Neural cell (in vitro differentiated cells): Measurements from ENCODE around the gene TNS1. TPM values are rescaled to one million over a fixed set of nuclear protein-coding genes. Genes with fewer than 3 reads are reported as not detected.

Source experiments
- H2AFZ ChIP-seq: fragments of 200-600, 300-800 bp; sonication (generic), shearing (Covaris generic); 2 replicates; pipeline ENCODE4 v1.6.0; 2014; ENCODE audit warnings: low read depth, mild to moderate bottlenecking, antibody characterized with exemption, low read length, moderate library complexity
- H3F3A ChIP-seq: fragments of 200-600 bp; shearing (Covaris generic); 2 replicates; pipeline ENCODE4 v1.6.1; 2016; ENCODE audit warnings: mild to moderate bottlenecking, moderate library complexity, mixed read lengths, antibody characterized with exemption, low read length; ENCODE audit not compliant: insufficient read depth, poor library complexity, severe bottlenecking
- H3K27ac ChIP-seq: fragments of 200-600, 300-800 bp; sonication (generic), shearing (Covaris generic); 2 replicates; pipeline ENCODE4 v1.5.1; 2014; ENCODE audit warnings: mild to moderate bottlenecking, low read length, moderate library complexity
- H3K27me3 ChIP-seq: fragments of 300-800, 200-600 bp; sonication (generic), shearing (Covaris generic); 2 replicates; pipeline ENCODE4 v1.6.0; 2014; ENCODE audit warnings: mild to moderate bottlenecking, low read depth, low read length, moderate library complexity; ENCODE audit not compliant: insufficient read depth
- H3K36me3 ChIP-seq: fragments of 300-800, 200-600 bp; sonication (generic), shearing (Covaris generic); 2 replicates; pipeline ENCODE4 v1.5.1; 2014; ENCODE audit warnings: mild to moderate bottlenecking, antibody characterized with exemption, low read length, moderate library complexity; ENCODE audit not compliant: insufficient read depth
- H3K4me2 ChIP-seq: fragments of 300-800, 200-600 bp; sonication (generic), shearing (Covaris generic); 2 replicates; pipeline ENCODE4 v1.6.0; 2014; ENCODE audit warnings: mild to moderate bottlenecking, low read length
- H3K4me3 ChIP-seq: fragments of 300-800, 200-600 bp; sonication (generic), shearing (Covaris generic); 2 replicates; pipeline ENCODE4 v1.5.1; 2014; ENCODE audit warnings: mild to moderate bottlenecking, low read length, moderate library complexity
- H3K79me2 ChIP-seq: fragments of 200-600 bp; shearing (Covaris generic); replicated peaks from 2 replicates; pipeline ENCODE4 v1.6.0; 2014; ENCODE audit warnings: mild to moderate bottlenecking, low read length, moderate library complexity; ENCODE audit not compliant: insufficient read depth
- H3K9ac ChIP-seq: fragments of 300-800, 200-600 bp; sonication (generic), shearing (Covaris generic); 2 replicates; pipeline ENCODE4 v1.6.1; 2016; ENCODE audit warnings: mild to moderate bottlenecking, low read length, mixed read lengths
- H3K9me2 ChIP-seq: fragments of 200-600 bp; shearing (Covaris generic); 2 replicates; pipeline ENCODE4 v1.6.1; 2016; ENCODE audit warnings: mild to moderate bottlenecking, low read length, mixed read lengths; ENCODE audit not compliant: insufficient read depth
- H3K9me3 ChIP-seq: fragments of 200-600, 300-800 bp; sonication (generic), shearing (Covaris generic); 2 replicates; pipeline ENCODE4 v1.6.1; 2016; ENCODE audit warnings: mild to moderate bottlenecking, mixed run types, low read length, moderate library complexity, mixed read lengths
- H4K20me1 ChIP-seq: fragments of 200-600 bp; shearing (Covaris generic); 2 replicates; pipeline ENCODE4 v1.6.1; 2016; ENCODE audit warnings: mild to moderate bottlenecking, mixed run types; ENCODE audit not compliant: insufficient read depth
- CTCF ChIP-seq: fragments of 450-650 bp; IDR thresholded peaks from 2 replicates; pipeline ENCODE4 v1.5.1; 2014; ENCODE audit warnings: antibody characterized with exemption, mild to moderate bottlenecking, moderate library complexity; ENCODE audit not compliant: poor library complexity, severe bottlenecking
- EP300 ChIP-seq: fragments of 450-650 bp; conservative IDR thresholded peaks from 2 replicates; pipeline ENCODE4 v1.6.1; 2014; ENCODE audit warnings: antibody characterized with exemption, mild to moderate bottlenecking, moderate library complexity; ENCODE audit not compliant: poor library complexity, severe bottlenecking
- EZH2 ChIP-seq: fragments of 200-600, 300-800 bp; shearing (Covaris generic), sonication (generic); IDR thresholded peaks from 2 replicates; pipeline ENCODE4 v1.6.1; 2014; ENCODE audit warnings: antibody characterized with exemption, low read length, borderline replicate concordance, mild to moderate bottlenecking; ENCODE audit not compliant: insufficient read depth, poor library complexity, severe bottlenecking
- MXI1 ChIP-seq: fragments of 450-650 bp; conservative IDR thresholded peaks from 2 replicates; pipeline ENCODE4 v1.6.1; 2014; ENCODE audit warnings: antibody characterized with exemption, mild to moderate bottlenecking; ENCODE audit not compliant: poor library complexity, severe bottlenecking
- POLR2AphosphoS5 ChIP-seq: IDR thresholded peaks from 2 replicates; pipeline ENCODE4 v1.6.1; 2012
- RAD21 ChIP-seq: fragments of 450-650 bp; conservative IDR thresholded peaks from 2 replicates; pipeline ENCODE4 v1.6.1; 2014; ENCODE audit warnings: antibody characterized with exemption, mild to moderate bottlenecking, moderate library complexity
- REST ChIP-seq: IDR thresholded peaks from 2 replicates; pipeline ENCODE4 v1.6.1; 2012; ENCODE audit warnings: borderline replicate concordance
- SMC3 ChIP-seq: fragments of 450-650 bp; conservative IDR thresholded peaks from 2 replicates; pipeline ENCODE4 v1.6.1; 2014; ENCODE audit warnings: antibody characterized with exemption, mild to moderate bottlenecking, moderate library complexity; ENCODE audit not compliant: poor library complexity
- TAF1 ChIP-seq: IDR thresholded peaks from 2 replicates; pipeline ENCODE4 v1.6.1; 2012; ENCODE audit warnings: low read depth
- polyA plus RNA-seq: library from polyadenylated mRNA; depleted of rRNA; stranded (reverse); fragments of >200 nt; gene quantifications from 2 replicates; pipeline ENCODE4 v1.2.3, GENCODE V29; 2014

Gene TNS1
- polyA plus RNA-seq, 1 donor from 2014 or later, result 1.5 TPM

GRCh38 chr2:217873371-217873770 lies 129.4 kb downstream of the TNS1 start:
- H3K79me2 ChIP-seq, result no peaks in the 10 kb centered on the region
- H3K9me3 ChIP-seq, result no peaks in the 10 kb centered on the region
- no peaks in the 10 kb centered on the region for H3K36me3 ChIP-seq
- TF ChIP-seq EZH2 (no peak), RAD21 (no peak)
- H3F3A ChIP-seq, result no peaks in the 10 kb centered on the region
- H3K4me2 ChIP-seq, result no peak overlapping the region
- no peak overlapping the region for H3K9ac ChIP-seq
- no peak overlapping the region for H3K27ac ChIP-seq
- H4K20me1 ChIP-seq, result no peaks in the 10 kb centered on the region
- no peak overlapping the region for H2AFZ ChIP-seq
- H3K9me2 ChIP-seq, result no peaks in the 10 kb centered on the region
- no peaks in the 10 kb centered on the region for H3K27me3 ChIP-seq
- H3K4me3 ChIP-seq, result no peak overlapping the region

GRCh38 chr2:217872319-217872718 lies 130.5 kb downstream of the TNS1 start:
- no peak overlapping the region for H3K4me3 ChIP-seq
- no peaks in the 10 kb centered on the region for H3K9me2 ChIP-seq
- H3K4me2 ChIP-seq, result no peak overlapping the region
- no peaks in the 10 kb centered on the region for H3K79me2 ChIP-seq
- no peaks in the 10 kb centered on the region for H3K27me3 ChIP-seq
- H2AFZ ChIP-seq, result no peak overlapping the region
- no peak overlapping the region for H3K27ac ChIP-seq
- H3F3A ChIP-seq, result no peaks in the 10 kb centered on the region
- no peaks in the 10 kb centered on the region for H3K9me3 ChIP-seq
- no peak overlapping the region for H3K9ac ChIP-seq
- H4K20me1 ChIP-seq, result no peaks in the 10 kb centered on the region
- TF ChIP-seq RAD21 (no peak), MXI1 (no peak)
- H3K36me3 ChIP-seq, result no peaks in the 10 kb centered on the region

GRCh38 chr2:217870528-217871011 lies 132.2 kb downstream of the TNS1 start:
- H3K9me3 ChIP-seq, result no peaks in the 10 kb centered on the region
- H3K36me3 ChIP-seq, result no peaks in the 10 kb centered on the region
- H4K20me1 ChIP-seq, result no peaks in the 10 kb centered on the region
- TF ChIP-seq EZH2, result no peak
- no peak for TF ChIP-seq REST
- no peak for TF ChIP-seq EP300
- no peak for TF ChIP-seq CTCF
- TF ChIP-seq TAF1, result no peak
- TF ChIP-seq POLR2AphosphoS5, result no peak
- TF ChIP-seq RAD21, result no peak
- TF ChIP-seq SMC3, result no peak
- TF ChIP-seq MXI1, result no peak
- H2AFZ ChIP-seq, result no peak overlapping the region
- H3K9ac ChIP-seq, result no peak overlapping the region
- H3K27me3 ChIP-seq, result no peaks in the 10 kb centered on the region
- no peaks in the 10 kb centered on the region for H3F3A ChIP-seq
- no peak overlapping the region for H3K4me3 ChIP-seq
- H3K4me2 ChIP-seq, result no peak overlapping the region
- no peaks in the 10 kb centered on the region for H3K9me2 ChIP-seq
- no peak overlapping the region for H3K27ac ChIP-seq
- no peaks in the 10 kb centered on the region for H3K79me2 ChIP-seq
